CD4-positive, alpha-beta T cell (primary cell): ENCODE data around the gene CDK14. TPM values are rescaled to one million over a fixed set of nuclear protein-coding genes. Genes with fewer than 3 reads are reported as not detected.

Source experiments
- ATAC-seq: fragments of 200-7000 bp; cut with Tn5 transposase; one replicate; pipeline ENCODE4 v1.10.0; 2022; ENCODE audit warnings: mild to moderate bottlenecking; ENCODE audit not compliant: poor library complexity
- CTCF ChIA-PET: fragments of 350-600 bp; sonication (Branson Sonifier 250); formaldehyde crosslinking; loops from one replicate; lab custom pipeline; 2021; ENCODE audit warnings: antibody characterized with exemption, inconsistent platforms; lab: Charles Lee
- POLR2A ChIA-PET: fragments of 350-600 bp; sonication (Branson Sonifier 250); formaldehyde crosslinking; loops from one replicate; lab custom pipeline; 2021; ENCODE audit warnings: antibody characterized with exemption, inconsistent platforms; lab: Charles Lee
- DNase-seq, 14 experiments: peaks; one replicate each; pipeline ENCODE4 v3.0.0-alpha.2; 2013 to 2020; ENCODE audit warnings: mixed read lengths in 2 of 14
- H3K27ac ChIP-seq, 2 donors: one replicate each; pipeline versions ENCODE4 v1.5.1 to v1.7.0; 2013; ENCODE audit warnings: low read length in 2 of 2, low read depth in 1 of 2, mild to moderate bottlenecking in 1 of 2
- H3K27me3 ChIP-seq, 2 experiments: 1 replicate in 1 of 2; 2 replicates in 1 of 2; pipeline versions ENCODE4 v1.6.1 to v1.7.0; 2013; ENCODE audit warnings: low read length in 2 of 2, control low read depth in 1 of 2, mild to moderate bottlenecking in 1 of 2, moderate library complexity in 1 of 2; ENCODE audit not compliant: insufficient read depth in 2 of 2, control insufficient read depth in 1 of 2
- H3K36me3 ChIP-seq: one replicate; pipeline ENCODE4 v1.6.1; 2013; ENCODE audit warnings: low read length, control low read depth; ENCODE audit not compliant: insufficient read depth
- H3K4me1 ChIP-seq: one replicate; pipeline ENCODE4 v1.6.1; 2013; ENCODE audit warnings: low read length, control low read depth; ENCODE audit not compliant: insufficient read depth
- H3K4me3 ChIP-seq: one replicate; pipeline ENCODE4 v1.5.1; 2013; ENCODE audit warnings: mild to moderate bottlenecking, low read length, moderate library complexity
- H3K9me3 ChIP-seq, 2 experiments: 1 replicate in 1 of 2; 2 replicates in 1 of 2; pipeline versions ENCODE4 v1.6.1 to v1.7.0; 2013; ENCODE audit warnings: low read length in 2 of 2, mild to moderate bottlenecking in 2 of 2, control low read depth in 1 of 2, moderate library complexity in 1 of 2; ENCODE audit not compliant: control insufficient read depth in 1 of 2, insufficient read depth in 1 of 2
- H3K27ac Mint-ChIP-seq: one replicate; pipeline ENCODE4 v1.8.0; 2020; ENCODE audit warnings: mixed read lengths
- H3K27me3 Mint-ChIP-seq: one replicate; pipeline ENCODE4 v1.8.0; 2021; ENCODE audit warnings: mixed read lengths
- H3K36me3 Mint-ChIP-seq: one replicate; pipeline ENCODE4 v1.8.0; 2021; ENCODE audit warnings: low read depth, mixed read lengths
- H3K4me1 Mint-ChIP-seq: one replicate; pipeline ENCODE4 v1.8.0; 2021; ENCODE audit warnings: low read depth, mixed read lengths
- H3K4me3 Mint-ChIP-seq: one replicate; pipeline ENCODE4 v1.8.0; 2020; ENCODE audit warnings: mild to moderate bottlenecking, mixed read lengths
- H3K9me3 Mint-ChIP-seq: one replicate; pipeline ENCODE4 v1.8.0; 2020; ENCODE audit warnings: mixed read lengths
- CTCF ChIP-seq: fragments of 200-600 bp; IDR thresholded peaks from one replicate; pipeline ENCODE4 v1.8.0; 2022; ENCODE audit warnings: antibody characterized with exemption, mild to moderate bottlenecking
- intact Hi-C, 2 experiments: fragments of 100-400 bp; cut with DNase I in 1 of 2; cut with micrococcal nuclease in 1 of 2; formaldehyde crosslinking; loops; one replicate each; pipeline versions ENCODE4 v1.15.1 to v1.9.0; 2023 to 2025; cut with DNase I, micrococcal nuclease
- total RNA-seq, 174 experiments: library from RNA in 2 of 174; stranded (reverse) in 2 of 174; gene quantifications; one replicate each; pipeline ENCODE4 v1.2.3 and lab custom pipeline; 2021 to 2026

Gene CDK14
- total RNA-seq, 2 experiments from 2014 or later: 0.45 to 0.47 TPM

DNA sequence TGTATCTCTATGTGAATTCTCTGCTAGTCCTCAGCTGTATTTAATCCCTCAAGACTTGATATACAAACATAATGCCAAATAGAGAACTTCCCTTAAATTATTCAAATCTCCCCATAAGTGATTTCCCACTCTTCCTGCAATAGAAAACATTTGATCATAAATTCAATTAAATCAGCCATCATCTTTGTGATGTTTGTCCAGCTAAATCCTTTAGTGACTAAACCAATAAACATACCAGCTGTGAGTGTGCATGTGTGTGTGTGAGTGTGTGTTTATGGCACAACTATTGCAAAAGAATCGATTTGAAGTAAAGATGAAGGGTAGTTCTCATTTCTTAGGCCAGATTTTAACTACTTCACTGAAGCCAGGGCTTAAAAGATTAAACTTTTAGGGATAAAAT is 492.6 kb downstream of the CDK14 start:
- Mint-ChIP-seq H3K4me1 (peaks cover 27% of the 10 kb centered on the region), H3K27ac (no peak overlapping the region), H3K4me3 (no peak overlapping the region), H3K27me3 (no peaks in the 10 kb centered on the region), H3K36me3 (no peaks in the 10 kb centered on the region), H3K9me3 (no peaks in the 10 kb centered on the region)
- Histone ChIP-seq H3K36me3 (no peaks in the 10 kb centered on the region), H3K4me1 (peaks cover 19% of the 10 kb centered on the region), H3K27ac (no peak overlapping the region), H3K27me3 (no peaks in the 10 kb centered on the region), H3K9me3 (no peaks in the 10 kb centered on the region), H3K4me3 (no peak overlapping the region)
- intact Hi-C loops: loop anchor here (5.0 to 10.0 kb wide), 4 partner anchors 176 to 1356 kb away; partner anchors contain the start of genes FZD1 (in 2 of the 2), GATAD1 (in 1 of the 2) and MTERF1 (in 1 of the 2)
- ATAC-seq (no peak), DNase-seq (no peak)
- ChIA-PET CTCF (no interaction called here), POLR2A (no interaction called here)
- no peak for TF ChIP-seq CTCF

GRCh38 chr7:91089382-91089963 is 493.4 kb downstream of the CDK14 start:
- H3K4me1 Mint-ChIP-seq: peaks cover 19% of the 10 kb centered on the region
- ATAC-seq: peak; percentile 38
- H3K4me3 Mint-ChIP-seq: no peak overlapping the region
- no peak overlapping the region for H3K4me3 ChIP-seq
- H3K36me3 ChIP-seq: no peaks in the 10 kb centered on the region
- peak in 3 of 14 experiments; percentile 39 to 57 (median 45) for DNase-seq
- peak; percentile 70 for TF ChIP-seq CTCF
- no peaks in the 10 kb centered on the region for H3K9me3 Mint-ChIP-seq
- intact Hi-C loops: loop anchor here (5.0 to 10.0 kb wide), 4 partner anchors 175 to 1355 kb away; partner anchors contain the start of genes FZD1 (in 2 of the 2), GATAD1 (in 1 of the 2) and MTERF1 (in 1 of the 2)
- H3K27me3 Mint-ChIP-seq: no peaks in the 10 kb centered on the region
- no peak overlapping the region for H3K27ac Mint-ChIP-seq
- H3K36me3 Mint-ChIP-seq: no peaks in the 10 kb centered on the region
- H3K9me3 ChIP-seq: no peaks in the 10 kb centered on the region
- H3K27ac ChIP-seq: no peak overlapping the region
- peaks cover 12% of the 10 kb centered on the region for H3K4me1 ChIP-seq
- H3K27me3 ChIP-seq: no peaks in the 10 kb centered on the region
- ChIA-PET POLR2A (interaction anchor here (0.6 kb wide), 1 partner anchor 1358 kb away, joined by 5 read pairs; no protein-coding TSS in a partner anchor), CTCF (no interaction called here)

GRCh38 chr7:91090684-91091083 is 494.6 kb downstream of the CDK14 start:
- intact Hi-C loops: no loop called here
- CTCF ChIA-PET: interaction anchor here (0.6 to 0.8 kb wide), 2 partner anchors 12 to 59 kb away, joined by 3 read pairs; no protein-coding TSS in a partner anchor
- ATAC-seq (no peak), DNase-seq (no peak)
- Mint-ChIP-seq H3K4me3 (no peak overlapping the region), H3K27ac (no peak overlapping the region), H3K4me1 (peaks cover 8% of the 10 kb centered on the region), H3K36me3 (no peaks in the 10 kb centered on the region), H3K9me3 (no peaks in the 10 kb centered on the region), H3K27me3 (no peaks in the 10 kb centered on the region)
- POLR2A ChIA-PET: no interaction called here
- TF ChIP-seq CTCF: no peak
- Histone ChIP-seq H3K36me3 (no peaks in the 10 kb centered on the region), H3K27ac (no peak overlapping the region), H3K4me1 (peaks cover under 1% of the 10 kb centered on the region), H3K9me3 (no peaks in the 10 kb centered on the region), H3K27me3 (no peaks in the 10 kb centered on the region), H3K4me3 (no peak overlapping the region)
